ENCODE results near the gene RCN2.

The RCN2 gene

DNA sequence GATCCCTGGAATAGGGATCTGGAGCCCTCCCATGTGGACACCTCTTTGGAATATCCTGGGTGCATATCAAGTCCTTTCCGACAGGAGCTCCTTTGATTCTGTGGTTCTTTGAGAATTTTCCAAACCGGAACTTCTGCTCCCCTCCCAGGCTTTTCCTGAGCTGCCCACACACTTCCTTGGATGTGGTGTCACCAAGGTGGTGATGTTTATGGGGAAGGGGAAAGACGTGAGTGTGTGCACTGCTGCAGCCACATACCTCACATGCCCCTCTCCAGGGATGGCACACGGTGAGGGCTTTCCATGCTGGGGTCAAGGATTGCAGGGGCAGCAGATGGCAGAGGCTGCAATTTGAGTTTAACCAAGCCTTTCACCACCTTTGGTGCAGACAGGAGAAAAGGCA, 35.5 kb downstream of the RCN2 start:
- DNase-seq (ENCODE audit: insufficient read length, low spot score) (no peak), FAIRE-seq (no peak)
- TF ChIP-seq, protein P1, sequence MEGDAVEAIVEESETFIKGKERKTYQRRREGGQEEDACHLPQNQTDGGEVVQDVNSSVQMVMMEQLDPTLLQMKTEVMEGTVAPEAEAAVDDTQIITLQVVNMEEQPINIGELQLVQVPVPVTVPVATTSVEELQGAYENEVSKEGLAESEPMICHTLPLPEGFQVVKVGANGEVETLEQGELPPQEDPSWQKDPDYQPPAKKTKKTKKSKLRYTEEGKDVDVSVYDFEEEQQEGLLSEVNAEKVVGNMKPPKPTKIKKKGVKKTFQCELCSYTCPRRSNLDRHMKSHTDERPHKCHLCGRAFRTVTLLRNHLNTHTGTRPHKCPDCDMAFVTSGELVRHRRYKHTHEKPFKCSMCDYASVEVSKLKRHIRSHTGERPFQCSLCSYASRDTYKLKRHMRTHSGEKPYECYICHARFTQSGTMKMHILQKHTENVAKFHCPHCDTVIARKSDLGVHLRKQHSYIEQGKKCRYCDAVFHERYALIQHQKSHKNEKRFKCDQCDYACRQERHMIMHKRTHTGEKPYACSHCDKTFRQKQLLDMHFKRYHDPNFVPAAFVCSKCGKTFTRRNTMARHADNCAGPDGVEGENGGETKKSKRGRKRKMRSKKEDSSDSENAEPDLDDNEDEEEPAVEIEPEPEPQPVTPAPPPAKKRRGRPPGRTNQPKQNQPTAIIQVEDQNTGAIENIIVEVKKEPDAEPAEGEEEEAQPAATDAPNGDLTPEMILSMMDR (IDR thresholded peaks at IDR 0.05; ENCODE audit: insufficient read depth, missing control alignments), result no peak

DNA sequence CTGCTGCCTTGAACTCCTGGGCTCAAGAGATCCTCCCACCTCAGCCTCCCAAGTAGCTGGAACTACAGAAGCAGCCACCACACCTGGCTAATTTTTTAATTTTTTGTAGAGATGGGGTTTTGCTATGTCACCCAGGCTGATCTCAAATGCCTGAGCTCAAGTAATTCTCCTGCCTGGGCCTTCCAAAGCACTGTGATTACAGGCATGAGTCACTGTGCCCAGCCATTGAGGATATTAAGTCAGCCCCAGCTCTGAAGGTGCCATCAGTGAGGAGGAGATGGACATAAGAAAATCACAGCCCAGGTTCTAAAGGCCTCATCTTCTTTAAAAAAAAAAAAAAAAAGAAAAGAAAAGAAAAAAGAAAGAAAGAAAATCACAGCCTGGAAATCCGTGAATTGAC, 36.8 kb downstream of the RCN2 start:
- TF ChIP-seq, protein P1 (IDR thresholded peaks at IDR 0.05; ENCODE audit: insufficient read depth, missing control alignments), result no peak
- FAIRE-seq (no peak), DNase-seq (ENCODE audit: insufficient read length, low spot score) (no peak)

DNA sequence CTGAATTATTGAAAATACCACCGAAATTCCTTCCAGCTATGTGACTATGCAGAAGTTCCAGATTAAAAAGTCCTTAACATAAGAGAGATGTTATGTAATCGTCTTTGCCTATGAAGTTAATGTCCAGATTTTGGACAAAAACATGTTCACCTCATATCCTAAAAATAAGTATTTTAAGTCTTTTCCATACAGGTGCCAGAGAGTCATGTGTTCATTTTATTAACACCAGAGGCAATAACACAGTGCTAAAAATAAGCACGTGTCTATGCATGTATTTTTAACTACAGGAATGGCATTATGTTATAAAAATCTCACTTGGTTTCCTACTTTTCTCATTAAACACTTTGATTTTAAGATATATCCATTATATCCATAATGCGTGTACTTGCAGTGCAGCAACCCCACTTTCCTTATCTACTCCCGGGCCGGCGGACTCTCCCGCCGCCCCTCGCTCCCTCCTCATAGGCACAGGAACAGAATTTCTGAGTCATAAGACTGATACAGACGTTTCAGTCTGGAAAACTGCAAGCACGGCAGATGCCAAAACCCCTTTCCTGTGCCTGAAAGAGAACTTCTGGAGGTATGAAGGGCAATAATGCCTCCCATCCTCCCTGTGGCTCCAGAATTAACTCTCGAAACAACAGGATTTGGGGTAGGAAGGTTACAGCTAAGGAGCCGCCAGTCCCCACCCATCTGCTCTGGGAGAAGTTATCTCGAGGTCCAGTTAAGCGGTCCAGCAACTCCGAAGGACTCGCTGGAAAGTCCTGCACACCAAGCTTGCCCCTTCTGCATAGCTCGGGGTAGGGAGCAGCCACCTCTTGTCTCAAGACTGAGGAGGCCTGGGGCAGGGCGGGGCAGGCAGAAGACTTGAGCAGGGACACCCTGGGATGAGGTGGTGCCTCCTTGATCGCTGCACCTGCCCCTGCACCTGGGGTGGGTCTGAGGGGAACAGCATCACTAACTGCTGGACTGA, 41.1 kb downstream of the RCN2 start:
- FAIRE-seq (no peak), DNase-seq (ENCODE audit: insufficient read length, low spot score) (no peak)
- TF ChIP-seq, protein P1 (IDR thresholded peaks at IDR 0.05; ENCODE audit: insufficient read depth, missing control alignments), result no peak

DNA sequence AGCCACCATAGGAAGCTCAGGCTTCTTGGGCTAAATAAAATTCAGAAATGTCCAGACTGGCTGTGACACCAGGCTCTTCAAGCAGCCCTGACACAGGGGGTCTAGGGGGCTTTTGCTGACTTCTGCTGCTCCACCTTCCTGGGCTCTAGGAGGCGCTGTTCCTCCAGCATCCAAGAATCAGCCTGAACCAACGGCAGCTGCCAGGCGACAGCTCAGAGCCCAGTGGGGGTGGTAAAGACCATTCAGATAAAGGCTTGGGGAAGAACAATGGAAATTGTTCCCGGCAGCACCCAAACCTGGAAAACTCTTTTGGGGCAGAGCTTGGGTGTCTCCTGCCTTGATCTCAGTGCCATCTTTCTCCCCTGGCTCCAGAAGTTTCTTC, 41.8 kb downstream of the RCN2 start:
- TF ChIP-seq, protein P1 (IDR thresholded peaks at IDR 0.05; ENCODE audit: insufficient read depth, missing control alignments), result peak; percentile 31
- no peak for DNase-seq (ENCODE audit: insufficient read length, low spot score)
- no peak for FAIRE-seq

DNA sequence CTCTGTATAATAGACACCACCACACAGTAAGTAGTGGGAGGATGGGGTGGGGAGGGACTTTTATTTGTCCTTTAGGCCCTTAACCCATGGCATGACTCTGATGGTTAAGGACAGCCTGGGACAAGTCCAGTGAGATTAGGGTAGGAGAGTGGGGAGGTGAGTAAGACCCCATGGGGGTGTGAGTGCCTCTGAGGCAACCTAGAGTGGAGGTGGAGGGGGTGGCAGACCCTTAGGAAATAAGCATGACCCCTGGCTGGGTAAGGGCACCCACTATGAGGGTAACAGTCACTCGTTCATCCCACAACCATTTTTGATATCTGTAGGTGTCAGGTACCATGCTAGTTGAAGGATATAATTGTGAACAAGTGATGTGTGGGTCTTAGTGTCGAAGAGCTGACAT, 42.4 kb downstream of the RCN2 start:
- DNase-seq (ENCODE audit: insufficient read length, low spot score), result no peak
- TF ChIP-seq, protein P1 (IDR thresholded peaks at IDR 0.05; ENCODE audit: insufficient read depth, missing control alignments), result no peak
- FAIRE-seq, result no peak

DNA sequence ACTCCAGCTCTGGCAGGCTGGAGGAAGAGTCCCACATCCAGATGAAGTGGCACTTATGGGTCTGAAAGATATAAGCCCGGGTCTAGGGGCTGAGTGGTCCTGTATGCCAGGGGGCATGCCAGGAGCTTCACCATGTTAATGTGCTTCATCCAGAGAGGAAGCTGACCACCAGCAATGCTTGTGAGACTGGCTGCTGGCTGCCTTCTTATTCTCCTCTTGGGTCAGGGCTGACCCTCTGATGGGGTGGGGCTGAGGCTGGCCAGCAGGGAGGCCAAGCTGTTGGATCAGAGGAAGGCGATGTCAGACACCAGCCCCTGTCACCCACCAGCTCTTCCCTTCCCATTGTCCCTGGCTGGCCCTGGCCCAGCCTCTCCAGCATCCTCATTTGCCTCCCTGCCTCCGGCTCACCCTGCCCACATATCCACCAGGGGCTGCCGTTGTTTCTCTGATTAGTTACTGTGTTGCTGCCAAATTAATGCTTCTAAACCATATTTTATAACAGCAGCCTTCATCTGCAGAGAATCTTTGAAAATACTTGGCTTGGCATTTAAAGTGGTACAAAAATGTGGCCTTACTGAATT, 43.0 kb downstream of the RCN2 start:
- FAIRE-seq (no peak), DNase-seq (ENCODE audit: insufficient read length, low spot score) (no peak)

More for the DNA sequence above, 43.0 kb downstream of the RCN2 start:
- TF ChIP-seq, protein P1 (IDR thresholded peaks at IDR 0.05; ENCODE audit: insufficient read depth, missing control alignments), result no peak

Measured in D721Med (cell line).